ENCODE data around the gene ATXN7L3.

GRCh38 chr17:44164476-44164875, 35.2 kb downstream of the ATXN7L3 start:
- TF ChIP-seq EZH2 (IDR thresholded peaks at IDR 0.05) (no peak), POLR2A (IDR thresholded peaks at IDR 0.05; ENCODE audit: borderline replicate concordance, extremely low read depth, insufficient read depth, insufficient read length) (no peak), EZH2phosphoT487 (IDR thresholded peaks at IDR 0.05; ENCODE audit: borderline replicate concordance) (no peak), TCF7L2 (IDR thresholded peaks at IDR 0.05; ENCODE audit: borderline replicate concordance, extremely low read depth, insufficient read depth, insufficient read length) (no peak)
- TF ChIP-seq, protein P1, sequence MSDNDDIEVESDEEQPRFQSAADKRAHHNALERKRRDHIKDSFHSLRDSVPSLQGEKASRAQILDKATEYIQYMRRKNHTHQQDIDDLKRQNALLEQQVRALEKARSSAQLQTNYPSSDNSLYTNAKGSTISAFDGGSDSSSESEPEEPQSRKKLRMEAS (IDR thresholded peaks at IDR 0.05): no peak
